KOPT-K1 (cell line): ENCODE results near the gene SELENBP1.
"Not testable (repeated sequence)": the region's sequence is repeated elsewhere in the genome, so short reads cannot be mapped to it uniquely, and the experiment has no call there.

ENCODE experiments used
- H3K27ac ChIP-seq: fragments of 200-600 bp; sonication (generic); 2 replicates; pipeline ENCODE4 v1.5.1; 2016; ENCODE audit warnings: antibody characterized with exemption, mild to moderate bottlenecking, low read depth, low read length; ENCODE audit not compliant: poor library complexity, severe bottlenecking
- H3K36me3 ChIP-seq: fragments of 200-600 bp; sonication (generic); 2 replicates; pipeline ENCODE4 v1.5.1; 2017; ENCODE audit warnings: antibody characterized with exemption, mild to moderate bottlenecking, low read length, moderate library complexity; ENCODE audit not compliant: insufficient read depth
- H3K9me3 ChIP-seq: fragments of 200-600 bp; sonication (generic); 2 replicates; pipeline ENCODE4 v1.5.1; 2017; ENCODE audit warnings: antibody characterized with exemption, low read length, mild to moderate bottlenecking; ENCODE audit not compliant: insufficient read depth, poor library complexity, severe bottlenecking

The SELENBP1 gene

GRCh38 chr1:151367658-151368392 is 4.7 kb downstream of the SELENBP1 start:
- no peak overlapping the region for H3K27ac ChIP-seq
- H3K9me3 ChIP-seq = peaks cover 9% of the 10 kb centered on the region
- no peaks in the 10 kb centered on the region for H3K36me3 ChIP-seq

DNA sequence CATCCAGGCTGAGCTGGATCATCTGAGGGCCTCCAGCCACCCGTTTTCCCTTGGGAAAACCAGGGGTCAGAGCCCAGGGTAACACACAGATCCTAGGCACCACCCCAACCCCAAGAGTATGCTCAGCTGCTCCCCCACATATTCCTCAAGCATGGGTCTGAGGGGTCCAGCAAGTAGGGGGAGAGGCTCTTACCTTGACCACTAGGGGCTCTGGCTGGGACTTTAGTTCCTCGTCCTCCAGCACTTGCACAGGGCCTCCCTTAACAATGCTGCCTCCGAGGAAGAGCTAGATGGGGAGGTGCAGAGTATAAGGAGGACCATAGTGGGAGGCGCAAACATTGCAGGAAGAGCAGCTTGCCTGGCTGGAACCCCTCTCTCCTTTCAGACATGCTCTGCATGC is 7.5 kb downstream of the SELENBP1 start:
- Histone ChIP-seq H3K9me3 (peaks cover 26% of the 10 kb centered on the region), H3K36me3 (no peaks in the 10 kb centered on the region), H3K27ac (no peak overlapping the region)

DNA sequence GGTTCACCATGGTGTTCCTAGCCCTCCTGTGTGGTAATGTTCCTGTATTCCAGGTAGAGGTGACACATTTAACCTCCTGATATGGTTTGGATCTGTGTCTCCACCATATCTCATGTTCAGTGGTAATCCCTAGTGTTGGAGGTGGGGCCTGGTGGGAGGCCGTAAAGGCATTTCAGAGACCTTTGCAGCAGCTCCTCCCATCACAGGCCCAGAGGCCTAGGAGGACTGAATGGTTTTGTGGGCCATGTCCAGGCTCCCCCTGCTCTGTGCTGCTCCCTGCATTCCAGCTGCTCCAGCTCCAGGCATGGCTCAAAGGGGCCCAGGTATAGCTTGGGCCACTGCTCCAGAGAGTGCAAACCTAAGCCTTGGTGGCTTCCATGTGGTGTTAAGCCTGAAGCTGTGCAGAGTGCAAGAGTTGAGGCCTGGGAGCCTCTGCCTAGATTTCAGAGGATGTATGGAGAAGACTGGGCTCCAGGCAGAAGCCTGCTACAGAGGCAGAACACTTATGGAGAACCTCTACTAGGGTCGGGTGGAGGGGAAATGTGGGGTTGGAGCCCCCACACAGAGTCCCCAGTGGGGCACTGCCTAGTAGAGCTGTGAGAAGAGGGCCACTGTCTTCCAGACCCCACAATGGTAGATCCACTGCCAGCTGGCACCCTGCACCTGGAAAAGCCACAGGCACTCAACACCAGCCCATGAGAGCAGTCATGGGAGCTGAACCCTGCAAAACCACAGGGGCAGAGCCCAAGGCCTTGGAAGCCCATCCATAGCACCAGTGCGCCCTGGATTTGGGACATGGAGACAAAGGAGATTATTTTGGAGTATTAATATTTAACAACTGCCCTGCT is 10.0 kb downstream of the SELENBP1 start:
- Histone ChIP-seq H3K9me3 (peaks cover 26% of the 10 kb centered on the region), H3K36me3 (no peaks in the 10 kb centered on the region), H3K27ac (no peak overlapping the region)

GRCh38 chr1:151361883-151362282 is 10.6 kb downstream of the SELENBP1 start:
- Histone ChIP-seq H3K9me3 (peaks cover 26% of the 10 kb centered on the region), H3K36me3 (no peaks in the 10 kb centered on the region), H3K27ac (no peak overlapping the region)

DNA sequence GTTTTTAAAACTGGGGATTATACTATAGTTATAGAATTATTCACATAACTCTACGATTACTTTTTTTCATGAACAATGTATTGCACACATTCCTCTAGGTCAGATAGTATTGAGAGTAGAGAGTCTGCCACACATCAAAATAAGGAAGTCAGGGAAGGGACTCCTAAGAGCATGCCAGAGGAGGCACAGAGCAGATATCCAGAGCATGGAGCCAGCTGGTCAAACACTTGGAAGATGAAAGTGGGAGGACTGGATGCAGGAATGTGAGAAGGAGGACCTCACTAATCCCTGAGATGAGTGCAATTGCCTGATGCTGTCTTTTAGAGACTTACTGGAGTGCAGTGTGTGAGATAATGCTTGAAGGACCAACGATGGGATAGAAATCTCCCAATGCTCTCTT is 15.8 kb downstream of the SELENBP1 start:
- H3K36me3 ChIP-seq = no peaks in the 10 kb centered on the region
- H3K9me3 ChIP-seq = peaks cover 15% of the 10 kb centered on the region
- H3K27ac ChIP-seq = no peak overlapping the region

GRCh38 chr1:151352021-151352718 is 20.3 kb downstream of the SELENBP1 start:
- H3K9me3 ChIP-seq = peaks cover 20% of the 10 kb centered on the region
- no peak overlapping the region for H3K27ac ChIP-seq
- H3K36me3 ChIP-seq = no peaks in the 10 kb centered on the region

DNA sequence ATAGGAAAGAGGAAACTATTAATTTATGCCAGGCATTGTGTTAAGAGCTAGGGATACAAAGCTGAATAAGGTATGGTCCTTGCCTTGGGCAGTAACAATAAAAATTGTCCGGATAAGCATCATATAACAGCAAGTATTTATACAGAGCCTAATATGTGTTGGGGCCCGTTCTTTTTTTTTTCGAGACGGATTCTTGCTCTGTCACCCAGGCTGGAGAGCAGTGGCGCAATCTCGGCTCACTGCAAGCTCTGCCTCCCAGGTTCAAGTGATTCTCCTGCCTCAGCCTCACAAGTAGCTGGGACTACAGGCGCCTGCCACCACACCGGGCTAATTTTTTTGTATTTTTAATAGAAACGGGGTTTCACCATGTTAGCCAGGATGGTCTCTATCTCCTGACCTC is 22.2 kb downstream of the SELENBP1 start:
- peaks cover 20% of the 10 kb centered on the region for H3K9me3 ChIP-seq
- not testable (repeated sequence) for H3K27ac ChIP-seq, H3K36me3 ChIP-seq

GRCh38 chr1:151347523-151348246 is 24.8 kb downstream of the SELENBP1 start:
- Histone ChIP-seq H3K9me3 (peaks cover 20% of the 10 kb centered on the region), H3K27ac (peak overlapping the region; percentile 90), H3K36me3 (peaks cover 29% of the 10 kb centered on the region)

DNA sequence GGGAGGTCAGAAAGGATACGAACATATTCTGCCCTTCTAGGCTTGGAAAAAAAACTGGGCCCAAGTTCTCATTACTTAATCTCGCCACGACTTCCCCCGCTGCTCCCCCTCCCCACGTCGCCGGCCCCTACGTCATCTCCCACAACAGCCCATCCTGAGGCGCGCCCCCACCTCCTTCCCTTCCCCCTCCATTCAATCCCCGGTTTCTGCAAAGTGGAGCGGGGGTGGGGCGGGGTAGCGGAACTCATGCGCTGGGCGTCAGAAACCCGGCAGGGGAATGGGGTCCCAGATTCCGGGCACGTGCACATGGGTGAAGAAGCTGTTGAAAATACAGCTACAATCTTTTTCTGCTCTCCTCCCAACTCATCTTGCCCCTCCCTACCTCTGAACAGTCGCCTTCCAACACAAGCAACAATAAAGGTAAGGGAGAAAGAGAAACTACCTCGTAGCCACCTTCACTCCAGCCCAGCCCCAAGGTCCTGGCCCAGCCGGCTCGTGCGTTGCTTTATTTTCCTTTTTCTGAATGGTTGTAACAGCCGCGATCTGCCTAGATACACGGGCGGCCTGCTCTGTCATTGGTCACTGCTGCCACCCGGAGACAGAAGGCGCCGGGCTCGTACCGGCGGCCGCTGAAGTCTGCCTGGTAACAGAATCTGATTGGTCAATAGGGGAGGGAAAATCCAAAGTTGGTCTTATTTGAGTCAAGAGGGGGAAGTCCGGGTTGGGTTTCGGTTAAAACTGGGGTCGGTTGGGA is 25.6 kb downstream of the SELENBP1 start, which contains the start of gene RFX5:
TSS of gene RFX5 (minus strand) at position 484 of the 754 bp plus-strand sequence. CDS start 932 bp downstream, outside the sequence.
- Histone ChIP-seq H3K36me3 (peaks cover 36% of the 10 kb centered on the region), H3K27ac (peak within 1 kb of the TSS; percentile 90), H3K9me3 (peaks cover 13% of the 10 kb centered on the region)

GRCh38 chr1:151346082-151346768 is 26.3 kb downstream of the SELENBP1 start:
- peaks cover 6% of the 10 kb centered on the region for H3K9me3 ChIP-seq
- peaks cover 37% of the 10 kb centered on the region for H3K36me3 ChIP-seq
- peak overlapping the region; percentile 90 for H3K27ac ChIP-seq

DNA sequence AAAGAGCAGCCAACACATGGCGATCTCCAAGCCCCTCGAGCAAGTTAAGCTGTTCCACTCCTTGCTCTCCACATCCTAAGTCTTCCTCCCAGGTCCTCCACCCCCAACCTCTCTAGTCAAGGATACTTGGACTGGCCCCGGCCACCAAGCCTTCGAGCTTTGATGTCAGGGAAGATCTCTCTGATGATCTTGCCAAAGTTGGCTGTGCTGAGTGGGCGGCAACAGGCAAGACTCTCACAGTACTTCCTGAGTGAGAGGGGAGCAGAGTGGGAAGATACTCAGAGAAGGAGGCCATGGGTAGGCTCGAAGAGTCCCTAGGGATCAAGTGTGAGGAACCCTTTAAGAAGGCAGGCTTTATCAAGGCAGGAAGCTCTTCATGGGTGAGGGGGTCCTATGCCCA is 28.2 kb downstream of the SELENBP1 start:
- H3K9me3 ChIP-seq = no peaks in the 10 kb centered on the region
- peaks cover 37% of the 10 kb centered on the region for H3K36me3 ChIP-seq
- H3K27ac ChIP-seq = no peak overlapping the region

- Histone ChIP-seq H3K9me3 (no peaks in the 10 kb centered on the region), H3K36me3 (peaks cover 37% of the 10 kb centered on the region), H3K27ac (no peak overlapping the region)
Measured at GRCh38 chr1:151343587-151343986, 28.9 kb downstream of the SELENBP1 start.

DNA sequence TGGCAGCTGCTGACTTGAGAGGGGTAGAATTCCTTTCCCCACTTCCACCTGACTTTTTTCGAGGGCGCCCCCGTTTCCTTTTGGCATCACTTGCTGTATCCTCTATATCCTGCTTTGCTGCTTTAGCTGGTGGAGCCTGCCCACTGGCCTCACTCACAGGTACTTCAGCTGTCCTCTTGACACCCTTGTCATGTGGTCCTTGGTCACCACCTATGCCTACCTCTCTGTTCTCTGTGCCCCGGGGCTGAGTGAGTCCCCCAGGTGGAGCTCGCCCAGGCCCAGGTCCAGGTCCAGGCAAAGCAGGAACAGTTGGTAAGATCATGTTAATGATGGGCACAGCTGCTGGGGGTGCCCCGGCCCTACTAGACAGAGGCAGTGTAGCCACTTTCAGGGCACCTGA is 29.9 kb downstream of the SELENBP1 start:
- Histone ChIP-seq H3K9me3 (no peaks in the 10 kb centered on the region), H3K36me3 (peaks cover 37% of the 10 kb centered on the region), H3K27ac (no peak overlapping the region)
